Smooth muscle cell (in vitro differentiated cells): ENCODE results near the gene ZNF429. TPM values are rescaled to one million over a fixed set of nuclear protein-coding genes. Genes with fewer than 3 reads are reported as not detected.
"Not testable (repeated sequence)": the region's sequence is repeated elsewhere in the genome, so short reads cannot be mapped to it uniquely, and the experiment has no call there.

Source experiments
- DNase-seq: peaks from one replicate; lab custom pipeline; 2025; ENCODE audit not compliant: unreplicated experiment; lab: John Stamatoyannopoulos, UW
- H2AFZ ChIP-seq: fragments of 200-600 bp; sonication (generic); 2 replicates; pipeline ENCODE4 v1.6.0; 2016; ENCODE audit warnings: antibody characterized with exemption, low read depth, mild to moderate bottlenecking
- H3F3A ChIP-seq: fragments of 200-600 bp; sonication (generic); 2 replicates; pipeline ENCODE4 v1.6.0; 2017; ENCODE audit warnings: antibody characterized with exemption, low read depth
- H3K27ac ChIP-seq: fragments of 200-600 bp; sonication (generic); 2 replicates; pipeline ENCODE4 v1.5.1; 2016; ENCODE audit warnings: low read depth, mild to moderate bottlenecking
- H3K27me3 ChIP-seq: fragments of 200-600 bp; sonication (generic); 2 replicates; pipeline ENCODE4 v1.6.1; 2016; ENCODE audit warnings: low read depth, mild to moderate bottlenecking
- H3K36me3 ChIP-seq: fragments of 200-600 bp; sonication (generic); 2 replicates; pipeline ENCODE4 v1.5.1; 2016; ENCODE audit warnings: low read depth
- H3K4me1 ChIP-seq: fragments of 200-600 bp; sonication (generic); 2 replicates; pipeline ENCODE4 v1.5.1; 2016; ENCODE audit warnings: low read depth
- H3K4me2 ChIP-seq: fragments of 200-600 bp; sonication (generic); 2 replicates; pipeline ENCODE4 v1.6.0; 2016; ENCODE audit warnings: mild to moderate bottlenecking
- H3K4me3 ChIP-seq: fragments of 200-600 bp; sonication (generic); 2 replicates; pipeline ENCODE4 v1.5.1; 2016; ENCODE audit warnings: mild to moderate bottlenecking
- H3K79me2 ChIP-seq: fragments of 200-600 bp; sonication (generic); 2 replicates; pipeline ENCODE4 v1.6.0; 2016; ENCODE audit warnings: low read depth, mild to moderate bottlenecking
- H3K9ac ChIP-seq: fragments of 200-600 bp; sonication (generic); 2 replicates; pipeline ENCODE4 v1.6.0; 2016; ENCODE audit warnings: low read depth
- H3K9me3 ChIP-seq: fragments of 200-600 bp; sonication (generic); replicated peaks from 2 replicates; pipeline ENCODE4 v1.5.1; 2016; ENCODE audit warnings: low read depth
- H4K20me1 ChIP-seq: fragments of 200-600 bp; sonication (generic); 2 replicates; pipeline ENCODE4 v1.6.0; 2016; ENCODE audit warnings: low read depth
- CTCF ChIP-seq: fragments of 200-600 bp; sonication (generic); IDR thresholded peaks from 2 replicates; pipeline ENCODE4 v1.5.1; 2017; ENCODE audit warnings: borderline replicate concordance, mild to moderate bottlenecking, antibody characterized with exemption; ENCODE audit not compliant: insufficient read depth, poor library complexity, severe bottlenecking
- WGBS: methylation state at CpG from one replicate; pipeline ENCODE4 v1.1.7; 2016; ENCODE audit warnings: low lambda C conversion rate; 5-methylcytosine and 5-hydroxymethylcytosine counted together
- polyA plus RNA-seq: library from polyadenylated mRNA; unstranded; fragments of >200 nt; fragmentation: Nextera tagmentation; extraction: Ambion mirVana; gene quantifications from 2 replicates; pipeline ENCODE4 v1.2.1, GENCODE V29; 2016
- total RNA-seq: library from RNA; depleted of rRNA; stranded (reverse); fragments of >200 nt; gene quantifications from 2 replicates; pipeline ENCODE4 v1.2.3, GENCODE V29; 2014

The ZNF429 gene
- total and polyA plus RNA-seq, 2 experiments from 2014 or later: 7.8 to 10.4 TPM

- Histone ChIP-seq H3F3A (no peaks in the 10 kb centered on the region), H3K4me1 (no peaks in the 10 kb centered on the region), H3K4me2 (no peak overlapping the region), H3K4me3 (no peak overlapping the region), H4K20me1 (no peaks in the 10 kb centered on the region), H3K27ac (no peak overlapping the region), H3K27me3 (no peaks in the 10 kb centered on the region), H3K36me3 (peaks cover 61% of the 10 kb centered on the region), H2AFZ (no peak overlapping the region), H3K9ac (no peak overlapping the region), H3K9me3 (peaks cover 36% of the 10 kb centered on the region), H3K79me2 (peaks cover 52% of the 10 kb centered on the region)
- TF ChIP-seq CTCF: no peak
- 98% methylated on average over 2 of the region's 2 CpGs for WGBS
- DNase-seq: no peak
These were observed 14.1 kb downstream of the ZNF429 start for GRCh38 chr19:21519488-21519887.

GRCh38 chr19:21532904-21533303, 27.5 kb downstream of the ZNF429 start:
- TF ChIP-seq CTCF: no peak
- peaks cover 71% of the 10 kb centered on the region for H3K36me3 ChIP-seq
- 97% methylated on average over 3 of the region's 3 CpGs for WGBS

DNA sequence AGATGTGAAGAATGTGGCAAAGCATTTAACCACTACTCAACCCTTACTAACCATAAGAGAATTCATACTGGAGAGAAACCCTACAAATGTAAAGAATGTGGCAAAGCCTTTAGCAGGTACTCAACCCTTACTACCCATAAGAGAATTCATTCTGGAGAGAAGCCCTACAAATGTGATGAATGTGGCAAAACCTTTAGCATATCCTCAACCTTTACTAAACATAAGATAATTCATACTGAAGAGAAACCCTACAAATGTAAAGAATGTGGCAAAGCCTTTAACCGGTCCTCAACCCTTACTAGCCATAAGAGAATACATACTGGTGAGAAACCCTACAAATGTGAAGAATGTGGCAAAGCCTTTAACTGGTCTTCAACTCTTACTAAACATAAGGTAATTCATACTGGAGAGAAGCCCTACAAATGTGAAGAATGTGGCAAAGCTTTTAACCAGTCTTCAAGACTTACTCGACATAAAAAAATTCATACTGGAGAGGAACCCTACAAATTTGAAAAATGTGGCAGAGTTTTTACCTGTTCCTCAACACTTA, 31.4 kb downstream of the ZNF429 start:
- H3K4me3 ChIP-seq, H2AFZ ChIP-seq, H4K20me1 ChIP-seq, H3F3A ChIP-seq, H3K27me3 ChIP-seq, H3K27ac ChIP-seq, H3K4me2 ChIP-seq, H3K79me2 ChIP-seq, H3K4me1 ChIP-seq, DNase-seq, H3K9ac ChIP-seq: not testable (repeated sequence)
- peaks cover 75% of the 10 kb centered on the region for H3K9me3 ChIP-seq
- H3K36me3 ChIP-seq: peaks cover 60% of the 10 kb centered on the region
- 98% methylated on average over 2 of the region's 2 CpGs for WGBS

More at GRCh38 chr19:21532904-21533303, 27.5 kb downstream of the ZNF429 start:
- Histone ChIP-seq H3K9me3 (peaks cover 62% of the 10 kb centered on the region), H3K4me3 (no peak overlapping the region), H3K9ac (no peak overlapping the region), H3K27ac (no peak overlapping the region), H3K4me1 (no peaks in the 10 kb centered on the region), H3K79me2 (no peaks in the 10 kb centered on the region), H3K27me3 (no peaks in the 10 kb centered on the region), H4K20me1 (no peaks in the 10 kb centered on the region), H3F3A (no peaks in the 10 kb centered on the region), H3K4me2 (no peak overlapping the region), H2AFZ (no peak overlapping the region)
- DNase-seq: no peak

DNA sequence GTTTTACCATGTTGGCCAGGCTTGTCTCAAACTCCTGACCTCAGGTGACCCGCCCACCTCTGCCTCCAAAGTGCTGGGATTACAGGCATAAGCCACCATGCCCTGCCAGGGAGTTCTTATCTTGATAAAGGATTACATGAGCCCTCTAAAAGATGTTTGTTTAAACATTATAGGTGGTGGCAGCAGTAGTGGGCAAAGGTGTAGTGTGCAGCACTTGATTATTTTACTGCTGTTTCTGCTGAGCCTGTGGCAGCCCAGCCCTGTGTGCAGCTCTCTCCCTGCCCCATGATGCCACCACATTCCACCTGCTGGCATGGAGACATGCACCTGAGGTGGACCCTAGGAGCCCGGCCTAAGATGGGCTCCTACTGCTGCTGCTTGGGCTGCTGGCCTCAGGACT, 54.0 kb downstream of the ZNF429 start:
- WGBS: 77% methylated on average over 2 of the region's 2 CpGs
- Histone ChIP-seq H3F3A (no peaks in the 10 kb centered on the region), H3K27me3 (no peaks in the 10 kb centered on the region), H3K27ac (no peak overlapping the region), H3K4me2 (no peak overlapping the region), H3K9me3 (no peaks in the 10 kb centered on the region), H3K4me3 (no peak overlapping the region), H3K4me1 (no peaks in the 10 kb centered on the region), H4K20me1 (no peaks in the 10 kb centered on the region), H3K36me3 (no peaks in the 10 kb centered on the region), H3K79me2 (no peaks in the 10 kb centered on the region), H2AFZ (no peak overlapping the region), H3K9ac (no peak overlapping the region)
- TF ChIP-seq CTCF: no peak
- DNase-seq: no peak
